ENCODE results near the gene C6. TPM values are rescaled to one million over a fixed set of nuclear protein-coding genes. Genes with fewer than 3 reads are reported as not detected.

The C6 gene
- total and polyA plus RNA-seq, 9 of the 15 experiments (the other 6 are each of a cell fraction or from before 2014, with no cell fraction given) = 0.09 TPM; not detected in 8

DNA sequence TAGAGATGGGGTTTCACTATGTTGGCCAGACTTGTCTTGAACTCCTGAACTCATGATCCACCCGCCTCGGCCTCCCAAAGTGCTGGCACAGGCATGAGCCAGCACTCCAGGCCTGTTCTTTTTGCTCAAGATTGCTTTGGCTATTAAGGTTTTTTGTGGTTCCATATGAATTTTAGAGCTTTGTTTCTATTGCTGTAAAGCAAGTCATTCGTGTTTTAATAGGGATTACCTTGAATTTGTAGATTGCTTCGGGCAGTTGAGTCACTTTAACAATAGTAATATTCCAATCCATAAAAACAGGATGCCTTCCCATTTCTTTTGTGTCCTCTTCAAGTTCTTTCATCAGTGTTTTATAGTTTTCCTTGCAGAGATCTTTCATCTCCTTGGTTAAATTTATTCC lies 22.1 kb downstream of the C6 start (continued):
- TF ChIP-seq ZNF395 (CRISPR knock-in tag; IDR thresholded peaks at IDR 0.05) = no peak
- TF ChIP-seq ESRRB (CRISPR knock-in tag; IDR thresholded peaks at IDR 0.05; ENCODE audit: borderline replicate concordance) = no peak

DNA sequence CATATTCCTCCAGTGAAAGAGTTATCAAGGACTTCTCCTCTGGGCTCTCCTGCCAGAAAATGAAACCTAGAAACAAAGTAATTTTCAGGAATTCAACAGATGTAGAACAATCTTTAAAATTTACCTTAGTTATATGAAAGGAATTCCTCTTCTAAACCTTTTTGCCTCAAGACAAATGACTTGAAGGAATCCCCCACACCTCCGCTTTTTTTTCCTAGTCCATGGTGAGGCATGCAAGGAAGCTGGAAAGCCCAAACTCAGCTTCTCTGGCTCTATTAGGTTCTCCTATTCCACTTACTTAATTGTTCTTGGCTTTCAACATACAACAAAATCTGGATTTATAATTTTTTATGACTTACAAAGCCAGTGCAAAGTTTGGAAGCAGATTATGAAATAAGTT lies 27.2 kb downstream of the C6 start:
- DNase-seq (ENCODE audit: extremely low read depth in 1 of 4, low spot score in 3 of 4) (no peak), FAIRE-seq (no peak), ATAC-seq (no peak)
- H3K9me1 ChIP-seq (ENCODE audit: control insufficient read depth, insufficient read depth, low read length) = no peaks in the 10 kb centered on the region
- no peaks in the 10 kb centered on the region for H3K79me2 ChIP-seq (ENCODE audit: control insufficient read depth, insufficient read depth, low read length)
- H3K9ac ChIP-seq (ENCODE audit: insufficient read depth in 1 of 2, low read depth in 2 of 2, low read length in 2 of 2) = no peak overlapping the region
- ChIA-PET CTCF (ENCODE audit: low intra/inter-chr PET ratio) (no interaction called here), POLR2A (no interaction called here)
- H3K36me3 ChIP-seq (ENCODE audit: control insufficient read depth, insufficient read depth, low read length) = no peaks in the 10 kb centered on the region
- H4K20me1 ChIP-seq (replicated peaks; ENCODE audit: control insufficient read depth, insufficient read depth, low read length) = no peaks in the 10 kb centered on the region
- H3K9me3 ChIP-seq (replicated peaks; ENCODE audit: control insufficient read depth, insufficient read depth, low read depth, low read length) = no peaks in the 10 kb centered on the region
- in situ Hi-C loops (cut with MboI) = no loop called here
- intact Hi-C loops (cut with micrococcal nuclease) = no loop called here
- H3K27ac ChIP-seq (ENCODE audit: extremely low read depth, low read depth, low read length) = no peak overlapping the region
- H3K27me3 ChIP-seq (ENCODE audit: control insufficient read depth in 2 of 2, insufficient read depth in 2 of 2, low read length in 2 of 2) = no peaks in the 10 kb centered on the region
- TF ChIP-seq CBFA2T3 (IDR thresholded peaks at IDR 0.05) = no peak
- no peak for TF ChIP-seq BMI1 (IDR thresholded peaks at IDR 0.05; ENCODE audit: low read length)
- no peak for TF ChIP-seq ETS2 (tag; IDR thresholded peaks at IDR 0.05; ENCODE audit: borderline replicate concordance, poor library complexity, severe bottlenecking)
- TF ChIP-seq ZBED1 (IDR thresholded peaks at IDR 0.05) = no peak
- TF ChIP-seq ZBTB7A (IDR thresholded peaks at IDR 0.05; ENCODE audit: borderline replicate concordance, control insufficient read depth, low read depth, low read length) = no peak
- TF ChIP-seq SOX6 (IDR thresholded peaks at IDR 0.05) = no peak
- TF ChIP-seq ZKSCAN1 (IDR thresholded peaks at IDR 0.05; ENCODE audit: low read depth, low read length) = no peak
- no peak for TF ChIP-seq SP2 (IDR thresholded peaks at IDR 0.05; ENCODE audit: extremely low read depth, low read depth, low read length, poor library complexity, severe bottlenecking)
- TF ChIP-seq PML (IDR thresholded peaks at IDR 0.05; ENCODE audit: low read length) = no peak
- TF ChIP-seq DMBX1 (CRISPR knock-in tag; IDR thresholded peaks at IDR 0.05; ENCODE audit: borderline replicate concordance) = no peak
- no peak for TF ChIP-seq RAD51 (IDR thresholded peaks at IDR 0.05; ENCODE audit: borderline replicate concordance, low read depth)
- TF ChIP-seq KAT7 (CRISPR knock-in tag; IDR thresholded peaks at IDR 0.05; ENCODE audit: borderline replicate concordance) = no peak
- no peak for TF ChIP-seq ZNF274 (IDR thresholded peaks at IDR 0.05; ENCODE audit: borderline replicate concordance, low read depth, low read length)
- no peak for TF ChIP-seq PCBP1 (IDR thresholded peaks at IDR 0.05; ENCODE audit: low read depth, low read length, poor library complexity, severe bottlenecking)
- TF ChIP-seq CBFB (CRISPR knock-in tag; IDR thresholded peaks at IDR 0.05) = no peak
- no peak for TF ChIP-seq PHF21A (IDR thresholded peaks at IDR 0.05; ENCODE audit: borderline replicate concordance, low read depth)
- H3K4me3 ChIP-seq = no peak overlapping the region
- H3K4me2 ChIP-seq (ENCODE audit: insufficient read depth, low read length) = no peak overlapping the region
- WGBS (ENCODE audit: insufficient coverage, low coverage, missing lambda C conversion rate) = 0% methylated on average over 1 of the region's 1 CpG
- no peaks in the 10 kb centered on the region for H3K4me1 ChIP-seq (replicated peaks in 1 of 2; ENCODE audit: control insufficient read depth in 2 of 2, insufficient read depth in 2 of 2, low read length in 2 of 2)
- no TSS peak for BruUV-seq (replicated peaks)
- H2AFZ ChIP-seq (ENCODE audit: low read depth, low read length) = no peak overlapping the region
